Limb (tissue), 2 donors: ENCODE results near the gene GRID2IP.

Experiments used
- DNase-seq, 2 donors: peaks; one replicate each; pipeline ENCODE4 v3.0.0-alpha.2; 2016; ENCODE audit errors: extremely low spot score in 2 of 2

GRID2IP gene

DNA sequence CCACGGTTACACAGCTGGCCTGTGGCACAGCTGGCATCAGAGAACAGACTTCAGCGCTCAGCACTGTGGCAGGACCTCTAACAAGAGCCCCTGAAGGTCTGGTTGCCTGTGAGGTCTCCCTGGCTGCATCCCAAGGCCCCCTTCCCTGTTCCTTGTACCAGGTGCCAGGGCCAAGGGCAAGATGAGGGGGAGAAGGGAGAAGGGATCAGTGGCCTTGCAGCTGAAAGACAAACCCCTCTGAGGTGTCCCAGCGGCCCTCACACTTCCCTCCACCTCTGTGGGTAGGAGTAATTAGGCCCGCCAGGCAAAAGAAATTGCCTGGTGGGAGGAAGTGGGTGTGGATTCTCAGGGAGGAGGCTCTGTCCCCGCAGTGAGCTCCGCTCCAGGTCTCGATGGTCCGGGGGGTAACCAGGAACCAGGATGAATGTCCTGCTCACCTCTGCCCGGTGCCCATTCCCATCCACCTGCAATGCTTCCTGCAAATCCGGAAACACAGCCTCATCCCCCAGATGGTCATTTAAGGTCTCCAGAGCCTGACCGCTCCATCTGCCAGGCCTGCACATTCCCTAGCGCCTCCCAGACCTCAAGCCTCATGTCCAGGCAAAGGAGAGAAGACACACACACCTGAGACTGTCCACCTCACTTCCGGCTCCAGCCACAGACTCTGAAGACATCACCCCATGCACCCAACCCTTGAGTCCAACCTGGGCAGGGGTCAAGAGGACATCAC is 22.7 kb downstream of the GRID2IP start:
- no peak for DNase-seq

DNA sequence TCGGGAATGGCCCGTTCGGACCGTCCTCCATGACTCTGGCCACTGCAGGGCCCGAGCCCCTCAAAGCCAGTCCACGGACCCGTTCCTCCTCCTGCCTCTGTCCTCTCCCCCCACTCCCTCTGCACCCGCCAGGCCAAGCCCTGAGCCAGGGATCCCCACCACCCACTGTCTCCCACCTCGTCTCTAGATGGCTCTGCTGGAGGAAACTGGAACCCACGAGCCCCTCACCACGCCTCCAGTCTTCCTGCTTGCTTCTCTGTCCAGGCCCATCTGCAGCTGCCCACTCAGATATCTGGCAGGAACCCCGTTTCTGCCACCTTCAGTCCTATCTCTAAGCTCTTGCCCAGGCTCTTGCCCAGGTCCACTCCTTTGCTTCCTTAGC is 24.3 kb downstream of the GRID2IP start:
- DNase-seq: no peak

DNA sequence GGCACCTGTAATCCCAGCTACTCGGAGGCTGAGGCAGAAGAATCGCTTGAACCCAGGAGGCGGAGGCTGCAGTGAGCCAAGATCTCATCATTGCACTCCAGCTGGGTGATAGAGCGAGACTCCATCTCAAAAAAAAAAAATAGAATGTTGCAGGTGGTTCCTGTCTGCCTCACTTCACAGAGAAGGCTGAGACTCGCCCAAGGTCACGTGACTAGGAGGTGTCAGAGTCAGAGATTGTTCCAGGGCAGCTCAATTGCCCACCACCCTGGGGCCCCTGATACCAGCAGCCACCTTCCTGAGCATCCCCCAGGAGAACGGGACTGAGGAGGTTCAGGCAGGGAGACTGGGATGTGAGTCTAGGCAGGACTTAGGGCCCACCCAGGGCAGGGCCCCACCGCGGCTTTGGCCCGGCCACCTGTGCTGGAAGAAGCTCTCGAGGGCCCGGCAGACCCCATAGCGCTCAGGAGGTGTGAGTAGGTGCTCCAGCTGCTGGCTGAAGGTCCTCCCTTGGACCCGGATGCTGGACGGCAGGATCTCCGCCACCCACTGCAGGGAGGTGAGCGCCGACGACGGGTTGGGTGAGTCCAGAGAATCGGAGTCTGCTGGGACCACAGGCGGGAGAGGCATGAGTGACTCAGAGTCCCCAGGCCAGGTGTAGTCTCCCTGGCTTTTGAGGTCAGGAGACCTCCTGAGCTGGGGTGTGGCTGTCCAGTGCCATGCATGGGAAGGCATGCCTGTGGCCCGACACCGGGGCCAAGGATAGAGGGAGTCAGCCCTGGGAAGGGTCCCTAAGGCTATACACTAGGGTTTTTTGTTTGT is 30.9 kb downstream of the GRID2IP start:
- no peak for DNase-seq

DNA sequence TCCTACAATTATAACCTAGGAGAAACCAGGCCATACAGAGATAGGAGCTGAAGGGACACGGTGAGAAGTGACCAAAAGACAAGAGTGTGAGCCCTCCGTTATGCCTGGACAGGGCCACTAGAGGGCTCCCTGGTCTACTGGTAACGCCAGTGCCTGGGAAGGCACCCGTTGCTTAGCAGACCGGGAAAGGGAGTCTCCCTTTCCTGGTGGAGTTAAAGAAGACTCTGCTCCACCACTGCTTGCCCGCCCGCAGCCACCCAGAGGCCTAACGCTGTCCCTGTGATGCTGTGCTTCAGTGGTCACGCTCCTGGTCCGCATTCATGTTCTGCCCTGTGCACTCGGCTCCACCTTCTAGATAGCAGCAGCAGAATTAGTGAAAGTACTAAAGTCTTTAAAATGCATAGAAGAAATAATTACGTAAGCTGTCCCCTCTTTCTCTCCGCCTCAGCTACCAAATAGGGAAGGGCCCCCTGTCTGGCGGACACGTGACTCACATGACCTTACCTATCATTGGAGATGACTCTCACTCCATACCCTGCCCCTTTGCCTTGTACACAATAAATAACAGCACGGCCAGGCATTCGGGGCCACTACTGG is 34.8 kb downstream of the GRID2IP start:
- peak; percentile 72 to 85 for DNase-seq

DNA sequence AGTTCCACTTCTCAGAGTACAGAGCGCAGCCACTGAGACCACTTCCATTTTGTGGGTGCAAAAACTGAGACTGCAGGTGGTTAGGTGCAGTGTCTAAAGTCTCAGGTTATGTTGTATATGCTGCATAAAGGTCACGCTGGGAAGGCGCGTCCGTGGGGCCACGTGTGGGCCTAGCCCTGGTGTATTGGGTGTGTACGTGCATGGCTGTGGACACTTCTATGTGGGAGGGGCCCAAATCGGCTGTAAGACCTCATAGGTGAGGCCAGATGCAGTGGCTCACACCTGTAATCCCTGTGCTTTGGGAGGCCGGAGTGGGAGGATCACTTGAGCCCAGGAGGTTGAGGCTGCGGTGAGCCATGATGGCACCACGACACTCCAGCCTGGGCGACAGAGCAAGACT is 37.7 kb downstream of the GRID2IP start:
- no peak for DNase-seq

DNA sequence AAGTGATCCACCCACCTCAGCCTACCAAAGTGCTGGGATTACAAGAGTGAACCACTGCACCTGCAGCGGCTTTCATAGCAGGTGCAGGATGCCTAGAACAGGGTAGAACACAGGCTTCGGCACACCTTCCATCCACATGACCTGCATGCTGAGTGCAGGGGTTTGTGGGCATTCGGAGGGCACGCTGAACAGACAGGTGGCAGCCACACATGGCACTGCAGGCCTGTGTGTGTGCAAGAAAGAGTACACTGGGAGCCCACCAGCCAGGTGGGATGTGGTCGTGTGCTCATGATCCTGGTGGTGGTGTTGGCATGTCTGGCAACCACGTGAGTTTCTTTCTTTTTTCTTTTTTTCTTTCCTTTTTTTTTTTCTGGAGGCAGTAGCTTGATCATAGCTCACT is 38.4 kb downstream of the GRID2IP start:
- no peak for DNase-seq

DNA sequence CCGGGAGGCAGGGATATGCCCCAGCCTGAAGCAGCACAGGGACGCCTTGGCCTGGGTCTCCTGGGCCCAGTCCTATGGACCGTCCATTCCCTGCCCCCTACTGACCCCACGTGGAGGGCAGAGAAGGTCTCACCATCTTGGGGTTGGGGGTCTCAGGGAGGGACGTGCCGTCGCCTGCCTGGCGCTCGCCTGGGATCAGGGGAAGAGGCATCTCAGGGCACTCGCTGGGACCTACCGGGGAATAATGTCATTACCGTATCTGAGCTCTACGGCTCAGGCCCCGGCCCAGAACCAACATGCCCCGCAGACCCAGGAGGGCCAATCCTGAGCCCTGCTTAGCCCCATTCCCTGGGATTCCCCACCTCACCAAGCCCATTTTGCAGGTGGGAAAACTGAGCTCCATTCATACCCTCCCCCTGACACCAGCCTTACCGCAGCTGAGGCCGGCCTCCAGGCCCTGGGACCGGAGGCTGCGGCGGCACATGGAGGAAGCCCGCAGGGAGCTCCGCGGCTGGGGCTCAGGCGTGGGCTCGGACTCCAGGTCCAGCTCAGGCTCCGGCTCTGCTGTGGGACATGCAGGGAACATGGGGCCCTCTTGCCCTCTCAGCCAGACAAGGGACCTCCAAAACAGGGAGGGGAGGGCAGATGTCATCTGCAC is 40.7 kb downstream of the GRID2IP start:
- DNase-seq: no peak

DNA sequence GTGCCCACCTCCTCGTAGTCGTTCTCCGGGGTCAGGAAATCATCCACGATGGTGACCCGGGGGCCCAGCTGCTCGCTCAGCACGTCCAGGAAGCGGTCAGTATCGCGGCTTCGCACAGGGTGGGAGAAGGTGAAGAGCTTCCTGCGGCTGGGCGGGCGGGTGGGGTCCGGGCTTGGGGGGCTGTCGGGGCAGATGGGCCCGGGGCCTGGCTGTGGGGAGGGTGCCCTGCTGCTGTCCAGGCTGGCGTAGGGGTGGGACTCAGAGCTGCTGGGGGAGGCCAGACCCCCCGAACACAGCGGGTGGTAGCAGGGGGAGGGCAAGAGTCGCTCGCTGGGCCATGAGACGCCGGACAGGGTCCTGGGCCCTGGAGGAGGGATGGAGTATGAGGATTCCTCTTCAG is 42.3 kb downstream of the GRID2IP start:
- no peak for DNase-seq

DNA sequence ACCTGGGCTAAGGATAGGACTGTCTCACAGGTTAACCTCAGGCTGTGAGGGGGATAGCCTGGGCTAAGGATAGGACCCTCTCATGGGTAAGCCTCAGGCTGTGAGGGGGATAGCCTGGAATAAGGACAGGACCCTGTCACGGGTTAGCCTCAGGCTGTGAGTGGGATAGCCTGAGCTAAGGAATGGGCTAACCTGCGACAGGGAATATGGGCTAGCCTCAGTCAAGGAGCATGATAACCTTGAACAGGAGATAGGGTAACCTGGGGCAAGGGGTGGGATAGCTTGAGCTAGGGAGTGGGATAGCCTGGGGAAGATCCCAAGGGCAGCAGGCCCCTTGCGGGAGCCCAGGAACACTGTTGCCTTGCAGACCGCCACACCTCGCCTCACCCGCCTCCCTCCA is 42.7 kb downstream of the GRID2IP start:
- DNase-seq: no peak

DNA sequence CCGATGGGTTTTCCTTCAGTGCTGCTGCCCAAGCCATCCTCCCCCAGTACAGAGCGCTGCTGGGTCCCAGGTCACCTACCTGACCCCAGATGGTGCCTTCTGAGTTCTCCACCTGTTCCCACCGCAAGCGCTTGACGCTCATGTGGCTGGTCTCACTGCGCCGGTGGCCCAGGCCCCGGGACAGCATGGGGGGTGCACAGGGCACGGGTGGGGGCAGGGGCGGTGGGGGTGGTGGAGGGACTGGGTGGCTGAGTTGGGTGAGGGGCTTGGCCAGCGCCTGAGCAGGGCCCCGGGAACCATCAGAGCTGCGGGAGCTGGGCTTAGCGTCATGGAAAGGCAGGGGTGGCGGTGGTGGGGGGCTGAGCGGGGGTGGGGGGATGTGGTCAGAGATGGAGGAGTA is 43.4 kb downstream of the GRID2IP start:
- no peak for DNase-seq

DNA sequence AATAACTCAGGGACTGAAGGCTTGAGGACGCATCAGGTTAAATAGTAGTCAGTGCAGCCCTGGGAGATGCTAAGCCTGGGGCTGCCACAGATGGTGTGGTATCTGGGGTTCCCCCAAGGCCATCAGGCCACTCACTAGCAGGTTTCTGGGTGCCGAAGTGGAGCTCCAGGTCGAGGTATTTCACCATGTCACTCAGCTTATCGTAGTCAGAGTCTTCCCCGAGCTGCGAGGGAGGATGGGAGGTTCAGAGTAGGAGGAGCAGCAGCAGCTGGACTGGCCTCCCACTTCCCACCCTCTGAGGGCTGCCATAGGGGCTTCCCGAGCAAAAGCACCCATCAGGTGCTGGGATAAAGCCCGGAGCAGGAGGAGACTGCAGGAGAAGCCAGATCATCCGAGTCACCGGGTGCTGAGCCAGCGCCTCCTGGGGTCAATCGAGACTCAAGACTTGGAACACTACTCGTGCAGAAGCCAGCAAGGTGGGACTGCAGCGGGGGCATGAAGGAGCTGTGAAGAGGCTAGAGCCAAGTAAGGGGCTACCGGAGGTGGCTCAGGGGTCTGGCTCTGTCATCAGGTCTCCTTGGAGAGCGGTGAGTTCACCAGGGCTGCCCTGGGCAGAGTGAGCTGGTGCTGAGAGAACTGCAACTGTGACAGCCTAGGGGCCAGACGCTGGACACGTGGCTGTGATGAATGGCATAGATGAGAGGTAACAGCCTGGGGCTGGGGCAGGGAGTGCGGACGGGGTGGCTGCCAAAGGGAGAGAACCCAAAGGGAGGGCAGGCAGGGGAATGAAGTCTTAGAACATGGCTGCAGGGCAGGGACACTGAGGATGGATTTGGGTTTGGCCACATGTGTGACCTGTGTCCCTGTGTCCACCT is 45.3 kb downstream of the GRID2IP start:
- no peak for DNase-seq

DNA sequence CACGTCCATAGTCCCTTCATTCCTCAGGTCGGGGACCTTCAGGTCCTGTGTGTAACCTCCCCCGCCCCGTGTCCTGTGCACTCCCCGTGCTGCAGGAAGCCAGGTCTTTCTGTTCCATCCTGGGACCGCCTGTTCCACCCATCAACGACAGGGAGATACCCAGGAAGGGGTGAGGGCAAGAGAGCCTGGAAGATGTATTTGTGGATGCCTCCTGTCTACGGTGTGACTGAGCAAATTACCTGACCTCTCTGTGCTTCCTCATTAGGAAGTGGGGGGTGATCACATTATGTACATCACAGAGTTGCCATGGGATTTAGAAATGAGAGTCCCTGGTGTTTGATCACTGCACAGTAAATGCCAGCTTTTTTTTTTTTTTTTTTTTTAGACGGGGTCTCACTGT is 46.3 kb downstream of the GRID2IP start:
- DNase-seq: no peak

DNA sequence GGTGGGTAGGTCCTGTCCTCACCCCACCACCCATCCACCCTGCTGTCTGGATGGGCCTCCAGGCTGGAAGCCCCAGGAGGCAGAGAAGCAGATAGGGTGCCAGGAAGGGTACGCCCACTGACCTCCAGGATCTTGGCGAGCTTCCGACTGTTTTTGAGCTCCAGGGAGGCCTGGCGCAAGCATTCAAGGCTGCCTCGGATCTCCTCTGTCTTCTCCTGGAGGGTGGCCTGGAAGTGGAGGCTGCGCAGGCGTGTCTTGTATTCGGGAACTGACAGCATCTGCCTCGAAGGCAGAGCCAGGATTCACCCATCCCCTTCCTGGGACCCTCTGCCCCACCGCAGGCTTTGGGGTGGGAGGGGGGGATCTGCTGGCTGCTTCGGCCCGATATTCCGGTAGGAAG is 48.4 kb downstream of the GRID2IP start:
- no peak for DNase-seq

DNA sequence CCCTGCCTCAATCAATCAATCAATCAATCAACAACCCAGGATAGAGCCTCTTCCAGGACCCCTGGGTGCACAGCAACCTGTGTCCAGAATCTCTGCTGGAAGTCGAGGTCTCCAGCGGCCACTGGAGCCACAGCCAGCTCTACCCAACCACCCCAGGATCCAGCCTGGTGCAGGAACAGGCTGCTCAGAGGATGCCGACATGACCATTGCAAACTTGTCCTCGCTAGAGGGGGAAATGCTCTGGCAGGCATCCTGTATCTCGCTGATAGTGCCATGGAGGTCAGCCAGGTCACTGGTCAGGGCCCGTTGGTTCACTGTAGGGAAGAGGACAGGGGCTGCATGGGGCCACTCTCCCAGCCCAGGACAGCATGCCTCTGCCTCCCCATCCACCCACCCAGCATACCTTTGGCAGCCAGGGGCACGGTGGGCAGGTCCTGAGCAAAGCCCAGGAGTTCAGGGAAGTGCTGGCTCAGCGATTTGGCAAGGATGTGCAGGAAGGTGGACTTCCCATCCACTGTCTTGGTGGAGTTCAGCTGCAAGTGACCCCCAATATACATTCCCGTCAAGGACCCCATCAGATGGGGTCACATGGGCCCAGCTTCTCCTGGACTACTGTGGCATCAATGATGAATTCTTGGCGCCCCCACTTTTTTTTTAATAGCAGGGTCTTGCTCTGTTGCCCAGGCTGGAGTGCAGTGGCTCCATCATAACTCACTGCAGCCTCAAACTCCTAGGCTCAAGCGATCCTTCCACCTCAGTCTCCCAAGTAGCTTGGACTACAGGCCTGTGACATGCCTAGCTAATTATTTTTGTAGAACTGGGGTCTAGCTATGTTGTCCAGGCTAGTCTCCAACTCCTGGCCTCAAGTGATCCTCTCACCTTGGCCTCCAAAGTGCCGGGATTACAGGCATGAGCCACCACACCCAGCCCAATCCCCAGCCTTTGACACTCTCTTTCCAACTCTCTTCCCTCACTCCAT is 49.4 kb downstream of the GRID2IP start:
- DNase-seq: no peak

DNA sequence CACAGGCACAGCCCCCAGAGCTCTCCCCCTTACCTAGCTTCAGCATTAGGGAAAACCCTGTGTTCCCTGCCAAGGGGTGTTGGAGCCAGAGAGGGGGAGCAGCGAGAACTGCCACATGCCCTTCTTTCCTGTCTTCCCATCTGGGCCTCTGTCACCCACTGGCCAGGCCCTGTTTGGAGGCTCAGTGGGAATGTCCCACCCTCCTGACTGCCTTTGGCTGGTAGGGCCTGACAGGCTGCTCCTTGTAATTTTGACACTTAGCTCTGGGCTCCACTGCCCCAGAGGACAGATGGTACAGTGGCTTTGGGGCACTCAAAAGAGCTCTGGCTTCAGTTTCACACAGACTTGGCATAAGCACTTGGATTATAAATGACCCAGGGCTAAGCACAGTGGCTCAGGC is 50.6 kb downstream of the GRID2IP start:
- DNase-seq: no peak

DNA sequence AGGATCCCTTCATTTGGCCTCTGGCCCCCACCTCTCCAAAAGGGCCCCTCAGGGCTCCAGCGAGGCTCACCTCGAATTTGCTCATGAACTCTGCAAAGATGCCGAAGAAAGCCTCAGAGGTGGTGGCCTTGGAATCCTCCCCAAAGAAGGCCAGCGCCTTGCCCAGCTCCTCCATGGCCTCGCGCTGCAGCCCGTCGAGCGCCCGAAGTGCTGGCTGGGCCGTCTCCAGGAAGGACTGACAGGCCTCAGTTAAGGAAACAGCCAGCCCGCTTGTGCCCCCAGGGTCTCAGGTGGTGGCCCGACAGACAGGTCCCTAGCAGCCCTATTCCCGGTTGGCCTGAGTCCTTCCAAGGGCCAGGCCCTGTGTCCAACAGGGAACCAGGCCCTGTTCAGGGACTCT is 53.3 kb downstream of the GRID2IP start:
- no peak for DNase-seq

DNA sequence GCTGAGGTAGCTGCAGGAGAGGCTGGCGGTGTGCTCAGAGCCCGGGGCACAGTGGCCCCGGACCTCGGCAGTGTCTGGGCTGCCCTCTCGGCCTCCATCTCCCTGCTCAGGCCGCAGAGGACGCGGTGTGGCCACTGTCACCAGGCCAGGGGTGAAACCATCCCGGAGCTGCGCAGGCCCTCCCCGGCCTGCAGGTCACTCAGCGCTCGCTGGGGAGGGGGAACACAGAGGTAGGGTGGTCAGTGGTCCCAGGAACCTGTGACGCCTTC is 53.7 kb downstream of the GRID2IP start:
- no peak for DNase-seq

DNA sequence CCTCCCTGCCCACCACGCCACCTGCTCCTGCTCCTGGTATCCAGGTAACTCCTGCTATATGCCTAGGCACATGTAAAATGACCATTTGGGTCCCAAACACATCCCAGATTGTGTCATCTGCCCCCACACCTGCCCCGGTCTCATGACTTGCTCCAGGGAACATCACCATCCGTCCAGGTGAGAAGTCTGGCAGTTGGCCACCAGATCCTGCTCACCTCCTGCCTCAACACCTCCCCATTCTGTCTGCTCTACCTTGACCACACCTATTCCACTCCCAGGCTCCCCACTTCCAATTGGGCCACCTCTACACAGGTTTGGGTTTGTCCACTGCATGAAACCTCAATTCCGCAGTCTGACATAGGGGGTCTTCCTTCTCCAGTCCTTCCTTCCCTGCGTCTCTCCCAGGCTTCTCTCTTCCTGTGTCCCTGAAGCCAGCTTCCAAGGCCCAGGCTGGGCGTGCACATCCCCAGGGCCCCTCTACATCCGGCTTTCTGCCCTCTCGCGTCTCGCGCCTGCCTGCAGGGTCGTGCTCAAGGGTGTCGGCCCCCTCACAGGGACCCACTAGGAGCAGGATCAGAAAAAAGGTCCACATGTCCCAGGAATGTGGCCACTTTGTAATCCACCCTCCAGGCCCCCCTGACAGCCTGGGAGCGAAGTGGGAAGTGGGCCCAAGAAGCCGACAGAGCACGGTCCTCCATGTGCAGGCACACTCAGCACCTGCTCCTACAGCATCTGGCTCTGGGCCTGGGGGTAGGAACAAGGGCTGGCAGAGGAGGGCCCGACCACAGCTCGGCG is 54.2 kb downstream of the GRID2IP start:
- DNase-seq: no peak

DNA sequence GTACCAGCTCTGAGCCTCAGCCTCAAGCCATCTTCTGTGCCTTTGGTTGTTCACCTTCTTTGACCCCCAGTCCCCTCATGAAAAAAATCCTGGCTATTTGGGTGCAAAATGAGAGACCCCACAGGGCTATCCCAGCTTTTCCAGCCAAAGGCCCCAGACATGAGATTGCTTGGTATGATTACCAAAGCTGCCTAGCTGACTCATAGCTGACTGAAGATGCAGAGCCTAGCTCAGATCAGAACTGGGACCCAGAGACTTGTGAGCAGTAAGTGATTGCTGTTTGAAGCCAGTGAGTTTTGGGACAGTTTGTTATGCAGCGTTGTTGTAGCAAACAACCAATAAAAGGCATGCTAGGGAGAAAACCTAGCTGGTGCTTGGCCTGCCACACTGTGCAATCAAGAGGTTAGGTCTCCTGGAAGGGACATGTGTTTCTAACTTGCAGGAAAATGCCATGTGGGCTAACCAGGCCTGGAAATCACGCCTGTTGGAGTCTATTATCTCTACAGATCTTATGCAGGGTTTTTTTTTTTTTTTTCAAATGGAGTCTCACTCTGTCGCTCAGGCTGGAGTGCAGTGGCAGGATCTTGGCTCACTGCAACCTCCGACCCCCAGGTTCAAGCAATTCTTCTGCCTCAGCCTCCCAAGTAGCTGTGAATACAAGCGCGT is 55.5 kb downstream of the GRID2IP start:
- no peak for DNase-seq
